GM18520 (cell line): Measurements from ENCODE around the gene UVRAG.

ENCODE experiments used
- ATAC-seq: cut with Tn5 transposase; IDR thresholded peaks from one replicate; pipeline ENCODE4 v1.9.1; 2021; ENCODE audit not compliant: unreplicated experiment

The UVRAG gene

GRCh38 chr11:76131671-76132631, 316.9 kb downstream of the UVRAG start:
- no peak for ATAC-seq

- ATAC-seq, result no peak
Observed at GRCh38 chr11:76134239-76134638, 319.2 kb downstream of the UVRAG start.

GRCh38 chr11:76135491-76135890, 320.5 kb downstream of the UVRAG start:
- no peak for ATAC-seq

GRCh38 chr11:76139314-76139713, 324.3 kb downstream of the UVRAG start:
- ATAC-seq, result no peak

- ATAC-seq, result no peak
Observed at GRCh38 chr11:76140912-76141574, 326.0 kb downstream of the UVRAG start.

- ATAC-seq, result no peak
Observed at GRCh38 chr11:76141901-76142588, 327.0 kb downstream of the UVRAG start.

GRCh38 chr11:76143274-76143673, 328.3 kb downstream of the UVRAG start:
- no peak for ATAC-seq

GRCh38 chr11:76147106-76147740, 332.2 kb downstream of the UVRAG start:
- ATAC-seq, result no peak

GRCh38 chr11:76148231-76148630, 333.2 kb downstream of the UVRAG start:
- ATAC-seq, result no peak

GRCh38 chr11:76148941-76149613, 334.1 kb downstream of the UVRAG start:
- ATAC-seq, result no peak

GRCh38 chr11:76149713-76150112, 334.7 kb downstream of the UVRAG start:
- ATAC-seq, result no peak

- no peak for ATAC-seq
Observed at GRCh38 chr11:76150141-76150540, 335.1 kb downstream of the UVRAG start.

- ATAC-seq, result no peak
Observed at GRCh38 chr11:76151556-76152085, 336.6 kb downstream of the UVRAG start.

GRCh38 chr11:76152086-76152681, 337.2 kb downstream of the UVRAG start:
- peak; percentile 49 for ATAC-seq

GRCh38 chr11:76152741-76153570, 337.9 kb downstream of the UVRAG start:
- peak; percentile 44 for ATAC-seq

- ATAC-seq, result no peak
Observed at GRCh38 chr11:76153571-76153923, 338.5 kb downstream of the UVRAG start.

- ATAC-seq, result no peak
Observed at GRCh38 chr11:76155500-76156227, 340.7 kb downstream of the UVRAG start.

GRCh38 chr11:76156971-76157427, 342.0 kb downstream of the UVRAG start:
- ATAC-seq, result no peak
